Smooth muscle cell (in vitro differentiated cells): ENCODE results near the gene REG3G. TPM values are rescaled to one million over a fixed set of nuclear protein-coding genes. Genes with fewer than 3 reads are reported as not detected.

Source experiments
- DNase-seq: peaks from one replicate; lab custom pipeline; 2025; ENCODE audit not compliant: unreplicated experiment; lab: John Stamatoyannopoulos, UW
- H2AFZ ChIP-seq: fragments of 200-600 bp; sonication (generic); 2 replicates; pipeline ENCODE4 v1.6.0; 2016; ENCODE audit warnings: antibody characterized with exemption, low read depth, mild to moderate bottlenecking
- H3F3A ChIP-seq: fragments of 200-600 bp; sonication (generic); 2 replicates; pipeline ENCODE4 v1.6.0; 2017; ENCODE audit warnings: antibody characterized with exemption, low read depth
- H3K27ac ChIP-seq: fragments of 200-600 bp; sonication (generic); 2 replicates; pipeline ENCODE4 v1.5.1; 2016; ENCODE audit warnings: low read depth, mild to moderate bottlenecking
- H3K27me3 ChIP-seq: fragments of 200-600 bp; sonication (generic); 2 replicates; pipeline ENCODE4 v1.6.1; 2016; ENCODE audit warnings: low read depth, mild to moderate bottlenecking
- H3K36me3 ChIP-seq: fragments of 200-600 bp; sonication (generic); 2 replicates; pipeline ENCODE4 v1.5.1; 2016; ENCODE audit warnings: low read depth
- H3K4me1 ChIP-seq: fragments of 200-600 bp; sonication (generic); 2 replicates; pipeline ENCODE4 v1.5.1; 2016; ENCODE audit warnings: low read depth
- H3K4me2 ChIP-seq: fragments of 200-600 bp; sonication (generic); 2 replicates; pipeline ENCODE4 v1.6.0; 2016; ENCODE audit warnings: mild to moderate bottlenecking
- H3K4me3 ChIP-seq: fragments of 200-600 bp; sonication (generic); 2 replicates; pipeline ENCODE4 v1.5.1; 2016; ENCODE audit warnings: mild to moderate bottlenecking
- H3K79me2 ChIP-seq: fragments of 200-600 bp; sonication (generic); 2 replicates; pipeline ENCODE4 v1.6.0; 2016; ENCODE audit warnings: low read depth, mild to moderate bottlenecking
- H3K9ac ChIP-seq: fragments of 200-600 bp; sonication (generic); 2 replicates; pipeline ENCODE4 v1.6.0; 2016; ENCODE audit warnings: low read depth
- H3K9me3 ChIP-seq: fragments of 200-600 bp; sonication (generic); replicated peaks from 2 replicates; pipeline ENCODE4 v1.5.1; 2016; ENCODE audit warnings: low read depth
- H4K20me1 ChIP-seq: fragments of 200-600 bp; sonication (generic); 2 replicates; pipeline ENCODE4 v1.6.0; 2016; ENCODE audit warnings: low read depth
- WGBS: methylation state at CpG from one replicate; pipeline ENCODE4 v1.1.7; 2016; ENCODE audit warnings: low lambda C conversion rate; 5-methylcytosine and 5-hydroxymethylcytosine counted together
- polyA plus RNA-seq: library from polyadenylated mRNA; unstranded; fragments of >200 nt; fragmentation: Nextera tagmentation; extraction: Ambion mirVana; gene quantifications from 2 replicates; pipeline ENCODE4 v1.2.1, GENCODE V29; 2016
- total RNA-seq: library from RNA; depleted of rRNA; stranded (reverse); fragments of >200 nt; gene quantifications from 2 replicates; pipeline ENCODE4 v1.2.3, GENCODE V29; 2014
- TF ChIP-seq, protein P1 (sequence below): fragments of 200-600 bp; sonication (generic); IDR thresholded peaks from 2 replicates; pipeline ENCODE4 v1.5.1; 2017; ENCODE audit warnings: borderline replicate concordance, mild to moderate bottlenecking, antibody characterized with exemption; ENCODE audit not compliant: insufficient read depth, poor library complexity, severe bottlenecking

REG3G gene
- total RNA-seq (not detected in 2 replicates), polyA plus RNA-seq (not detected in 2 replicates)

DNA sequence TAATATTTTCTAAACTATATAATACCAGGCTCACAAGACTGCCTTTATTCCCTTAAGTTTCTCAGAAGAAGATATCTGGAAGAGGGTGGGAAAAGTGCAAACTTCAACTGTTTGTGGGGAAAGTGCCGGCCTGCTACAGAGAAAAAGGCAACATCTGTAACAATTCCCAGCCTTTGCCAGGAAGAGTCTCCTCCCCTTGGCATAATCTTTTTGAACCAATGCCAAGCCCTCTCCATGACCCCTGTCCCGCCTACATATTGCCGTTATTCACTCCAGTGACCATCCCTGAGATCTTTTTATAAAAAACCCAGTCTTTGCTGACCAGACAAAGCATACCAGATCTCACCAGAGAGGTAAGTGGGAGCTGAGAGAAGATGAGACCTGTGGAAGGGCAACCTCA lies at the start of gene REG3G:
Gene REG3G, plus strand, starts transcription at position 282 of the 400 bp plus-strand sequence. CDS start 392 bp downstream, outside the sequence.
- no peak within 1 kb of the TSS for H3K9ac ChIP-seq
- no peaks in the 10 kb centered on the region for H3F3A ChIP-seq
- no peaks in the 10 kb centered on the region for H3K9me3 ChIP-seq
- no peaks in the 10 kb centered on the region for H4K20me1 ChIP-seq
- no peak within 1 kb of the TSS for H2AFZ ChIP-seq
- WGBS = 91% methylated on average over 3 of the region's 3 CpGs
- H3K4me2 ChIP-seq = no peak within 1 kb of the TSS
- no peak within 1 kb of the TSS for H3K4me3 ChIP-seq
- no peaks in the 10 kb centered on the region for H3K4me1 ChIP-seq
- H3K36me3 ChIP-seq = no peaks in the 10 kb centered on the region
- H3K27ac ChIP-seq = no peak within 1 kb of the TSS
- TF ChIP-seq, protein P1, sequence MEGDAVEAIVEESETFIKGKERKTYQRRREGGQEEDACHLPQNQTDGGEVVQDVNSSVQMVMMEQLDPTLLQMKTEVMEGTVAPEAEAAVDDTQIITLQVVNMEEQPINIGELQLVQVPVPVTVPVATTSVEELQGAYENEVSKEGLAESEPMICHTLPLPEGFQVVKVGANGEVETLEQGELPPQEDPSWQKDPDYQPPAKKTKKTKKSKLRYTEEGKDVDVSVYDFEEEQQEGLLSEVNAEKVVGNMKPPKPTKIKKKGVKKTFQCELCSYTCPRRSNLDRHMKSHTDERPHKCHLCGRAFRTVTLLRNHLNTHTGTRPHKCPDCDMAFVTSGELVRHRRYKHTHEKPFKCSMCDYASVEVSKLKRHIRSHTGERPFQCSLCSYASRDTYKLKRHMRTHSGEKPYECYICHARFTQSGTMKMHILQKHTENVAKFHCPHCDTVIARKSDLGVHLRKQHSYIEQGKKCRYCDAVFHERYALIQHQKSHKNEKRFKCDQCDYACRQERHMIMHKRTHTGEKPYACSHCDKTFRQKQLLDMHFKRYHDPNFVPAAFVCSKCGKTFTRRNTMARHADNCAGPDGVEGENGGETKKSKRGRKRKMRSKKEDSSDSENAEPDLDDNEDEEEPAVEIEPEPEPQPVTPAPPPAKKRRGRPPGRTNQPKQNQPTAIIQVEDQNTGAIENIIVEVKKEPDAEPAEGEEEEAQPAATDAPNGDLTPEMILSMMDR = no peak
- no peaks in the 10 kb centered on the region for H3K27me3 ChIP-seq
- no peaks in the 10 kb centered on the region for H3K79me2 ChIP-seq
- DNase-seq = no peak

- Histone ChIP-seq H3K4me3 (no peak overlapping the region), H3K27me3 (no peaks in the 10 kb centered on the region), H3F3A (no peaks in the 10 kb centered on the region), H3K36me3 (no peaks in the 10 kb centered on the region), H2AFZ (no peak overlapping the region), H3K79me2 (no peaks in the 10 kb centered on the region), H3K4me2 (no peak overlapping the region), H3K4me1 (peaks cover 9% of the 10 kb centered on the region), H3K27ac (no peak overlapping the region), H3K9me3 (no peaks in the 10 kb centered on the region), H4K20me1 (no peaks in the 10 kb centered on the region), H3K9ac (no peak overlapping the region)
- TF ChIP-seq, protein P1 = no peak
- no peak for DNase-seq
- WGBS = 91% methylated on average over 4 of the region's 4 CpGs
These were observed 47.8 kb upstream of the REG3G start for GRCh38 chr2:78977661-78978145.

- TF ChIP-seq, protein P1 = no peak
- DNase-seq = no peak
- Histone ChIP-seq H3K36me3 (no peaks in the 10 kb centered on the region), H3K79me2 (no peaks in the 10 kb centered on the region), H3F3A (no peaks in the 10 kb centered on the region), H2AFZ (no peak overlapping the region), H3K27me3 (no peaks in the 10 kb centered on the region), H3K4me3 (no peak overlapping the region), H3K9ac (no peak overlapping the region), H3K9me3 (no peaks in the 10 kb centered on the region), H3K4me1 (peaks cover 9% of the 10 kb centered on the region), H4K20me1 (no peaks in the 10 kb centered on the region), H3K27ac (no peak overlapping the region), H3K4me2 (no peak overlapping the region)
These were observed 47.2 kb upstream of the REG3G start for GRCh38 chr2:78978340-78978739.
